A172 (cell line): Measurements from ENCODE around the gene SPATA20. TPM values are rescaled to one million over a fixed set of nuclear protein-coding genes. Genes with fewer than 3 reads are reported as not detected.

Experiments used
- DNase-seq: peaks from one replicate; pipeline ENCODE4 v3.0.0-alpha.2; 2015; ENCODE audit warnings: low spot score
- total RNA-seq: library from RNA; depleted of rRNA; stranded (reverse); fragments of >200 nt; shearing (Covaris generic); gene quantifications from 2 replicates; pipeline ENCODE4 v1.2.3, GENCODE V29; 2014; rRNA removed

The SPATA20 gene
- total RNA-seq: 80.7 and 97.7 TPM in 2 replicates

- DNase-seq: peak; percentile 84
Measured at GRCh38 chr17:50547035-50547735, at the start of gene SPATA20. Gene SPATA20, plus strand, starts transcription at chr17:50547174. Its CDS starts 35 bp downstream, at chr17:50547209.

GRCh38 chr17:50498021-50498874, 48.7 kb upstream of the SPATA20 start:
- peak; percentile 64 for DNase-seq

GRCh38 chr17:50499270-50499669, 47.7 kb upstream of the SPATA20 start:
- DNase-seq: no peak

GRCh38 chr17:50499721-50500120, 47.3 kb upstream of the SPATA20 start:
- DNase-seq: no peak

- DNase-seq: no peak
Measured at GRCh38 chr17:50501054-50501453, 45.9 kb upstream of the SPATA20 start.

- DNase-seq: no peak
Measured at GRCh38 chr17:50502301-50502990, 44.5 kb upstream of the SPATA20 start.

GRCh38 chr17:50505591-50506130, 41.3 kb upstream of the SPATA20 start:
- no peak for DNase-seq

- no peak for DNase-seq
Measured at GRCh38 chr17:50506298-50506697, 40.7 kb upstream of the SPATA20 start.

- no peak for DNase-seq
Measured at GRCh38 chr17:50507871-50508572, 39.0 kb upstream of the SPATA20 start, which contains the start of gene MYCBPAP. Gene MYCBPAP, plus strand, starts transcription at chr17:50508439. Its CDS starts 236 bp downstream, at chr17:50508675.

GRCh38 chr17:50508573-50509460, 38.2 kb upstream of the SPATA20 start:
- no peak for DNase-seq

- peak; percentile 42 for DNase-seq
Measured at GRCh38 chr17:50511058-50511457, 35.9 kb upstream of the SPATA20 start.

- DNase-seq: no peak
Measured at GRCh38 chr17:50513495-50513894, 33.5 kb upstream of the SPATA20 start.

- DNase-seq: no peak
Measured at GRCh38 chr17:50514388-50514787, 32.6 kb upstream of the SPATA20 start.

- DNase-seq: no peak
Measured at GRCh38 chr17:50514936-50515702, 31.9 kb upstream of the SPATA20 start.

- DNase-seq: no peak
Measured at GRCh38 chr17:50517011-50517410, 30.0 kb upstream of the SPATA20 start.

GRCh38 chr17:50517504-50518383, 29.2 kb upstream of the SPATA20 start:
- DNase-seq: no peak

- no peak for DNase-seq
Measured at GRCh38 chr17:50518384-50519023, 28.5 kb upstream of the SPATA20 start.
